Ureter (tissue), 1 donor: ENCODE measurements around the gene UBAC2. TPM values are rescaled to one million over a fixed set of nuclear protein-coding genes. Genes with fewer than 3 reads are reported as not detected.
"Not testable (repeated sequence)": the region's sequence is repeated elsewhere in the genome, so short reads cannot be mapped to it uniquely, and the experiment has no call there.

Experiments
- DNase-seq: peaks from one replicate; pipeline ENCODE4 v3.0.0-alpha.2; 2020; ENCODE audit warnings: low spot score
- total RNA-seq: library from RNA; stranded (reverse); gene quantifications from one replicate; pipeline ENCODE4 v1.2.4, GENCODE V29; 2023
- donor health status: DM: yes; HTN: yes; CAD: no.

UBAC2 gene
- total RNA-seq, 1 donor from 2014 or later, result 55.9 TPM

GRCh38 chr13:99249178-99249577 lies 48.5 kb downstream of the UBAC2 start:
- DNase-seq, result not testable (repeated sequence)

DNA sequence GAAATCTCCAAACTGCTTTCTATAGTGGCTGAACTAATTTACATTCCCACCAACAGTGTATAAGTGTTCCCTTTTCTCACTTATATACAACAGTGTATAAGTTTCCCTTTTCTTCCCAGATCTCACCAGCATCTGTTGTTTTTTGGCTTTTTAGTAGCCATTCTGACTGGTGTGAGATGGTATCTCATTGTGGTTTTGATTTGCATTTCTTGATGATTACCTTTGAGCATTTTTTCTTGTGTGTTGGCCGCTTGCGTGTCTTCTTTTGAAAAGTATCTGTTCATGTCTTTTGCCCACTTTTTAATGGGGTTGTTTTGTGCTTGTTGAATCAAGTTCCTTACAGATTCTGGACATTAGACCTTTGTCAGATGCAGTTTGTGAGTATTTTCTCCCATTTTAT lies 49.0 kb downstream of the UBAC2 start:
- not testable (repeated sequence) for DNase-seq

DNA sequence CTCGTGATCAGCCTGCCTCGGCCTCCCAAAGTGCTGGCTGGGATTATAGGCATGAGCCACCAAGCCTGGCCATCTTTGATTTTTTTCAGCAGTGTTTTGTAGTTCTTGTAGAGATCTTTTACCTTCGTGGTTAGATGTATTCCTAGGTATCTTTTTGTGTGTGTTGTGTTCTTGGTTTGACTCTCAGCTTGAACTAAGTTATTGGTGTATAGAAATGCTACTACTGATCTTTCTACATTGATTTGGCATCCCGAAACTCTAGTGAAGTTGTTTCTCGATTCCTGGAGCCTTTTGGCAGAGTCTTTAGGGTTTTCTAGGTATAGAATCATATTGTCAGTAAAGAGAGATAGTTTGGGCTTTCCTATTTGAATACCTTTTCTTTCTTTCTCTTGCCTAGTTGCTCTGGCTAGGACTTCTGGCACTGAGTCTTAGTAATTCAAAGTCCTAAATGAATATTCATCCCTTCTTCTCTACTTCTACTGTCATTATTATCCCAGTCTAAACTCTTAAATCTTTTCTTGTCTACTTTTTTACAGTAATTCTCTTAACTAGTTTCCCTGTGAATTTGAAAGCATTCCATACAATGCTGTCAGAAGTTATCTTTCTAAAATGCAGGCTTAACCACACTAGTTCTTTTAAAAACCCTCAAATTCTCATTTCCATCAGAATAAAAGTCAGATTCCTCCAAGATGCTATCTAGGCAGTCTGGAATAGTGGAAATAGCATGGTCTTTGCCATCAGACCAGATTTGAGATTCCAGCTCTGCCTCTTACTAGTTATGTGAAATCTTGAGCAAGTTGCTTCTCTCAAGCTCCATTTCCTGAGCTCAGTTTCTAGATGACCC lies 50.5 kb downstream of the UBAC2 start:
- DNase-seq, result no peak

DNA sequence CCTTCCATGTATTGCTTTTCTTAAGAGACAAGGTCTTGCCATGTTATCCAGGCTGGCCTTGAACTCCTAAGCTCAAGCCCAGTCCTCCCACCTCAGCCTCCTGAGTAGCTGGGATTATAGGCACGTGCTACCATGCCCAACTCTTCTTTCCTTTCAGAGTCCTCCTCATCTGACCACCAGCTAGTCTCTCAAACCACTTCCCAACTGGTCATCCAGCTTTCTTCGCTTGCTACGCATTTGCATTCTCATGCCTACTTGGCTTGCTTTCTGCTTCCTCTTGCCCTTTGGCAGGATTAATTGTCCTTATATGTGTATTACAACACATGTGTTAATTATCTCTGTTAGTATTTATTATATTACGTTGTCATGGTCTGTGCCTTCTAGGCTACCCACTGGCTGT lies 51.3 kb downstream of the UBAC2 start:
- DNase-seq, result no peak

DNA sequence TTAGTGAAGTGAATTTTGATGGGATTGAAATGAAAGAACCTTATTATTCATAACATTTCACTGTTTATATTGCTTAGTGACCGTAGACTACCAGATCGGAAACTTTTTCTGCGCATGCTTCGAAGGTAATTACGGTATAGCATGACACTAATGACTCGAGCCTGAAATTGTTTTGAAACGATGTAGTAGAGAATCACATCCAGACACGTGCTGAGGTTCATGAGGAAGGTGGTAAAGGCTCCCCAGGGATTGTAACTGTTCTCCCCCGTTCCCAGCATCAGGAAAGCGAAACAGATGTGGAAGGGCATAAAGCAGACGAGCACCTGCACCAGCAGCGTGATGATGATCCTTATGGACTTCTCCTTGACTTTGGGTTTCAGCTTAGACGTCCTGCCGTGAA lies 54.2 kb downstream of the UBAC2 start:
- no peak for DNase-seq

GRCh38 chr13:99255271-99255670 lies 54.6 kb downstream of the UBAC2 start:
- no peak for DNase-seq

GRCh38 chr13:99256283-99256682 lies 55.6 kb downstream of the UBAC2 start:
- DNase-seq, result no peak

DNA sequence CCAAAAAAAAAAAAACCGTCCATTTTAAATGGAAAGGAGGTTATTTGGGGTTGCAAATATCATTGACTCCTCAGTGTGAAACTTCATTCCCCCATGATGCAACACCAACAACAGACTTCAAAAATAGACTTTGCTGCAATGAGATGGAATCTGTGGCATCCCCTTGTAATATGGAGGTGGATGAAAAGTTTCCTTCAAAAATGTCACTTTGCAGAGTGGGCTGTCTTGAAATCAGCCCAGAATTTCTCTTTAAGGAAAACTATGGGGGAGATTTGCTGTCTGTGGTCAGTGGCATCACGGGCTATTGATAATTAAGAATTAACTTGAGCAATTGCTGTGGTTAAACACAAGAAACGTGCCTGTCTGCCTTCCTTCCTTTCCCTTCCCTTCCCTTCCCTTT lies 56.1 kb downstream of the UBAC2 start:
- DNase-seq, result no peak

- DNase-seq, result no peak
Observed at GRCh38 chr13:99257291-99257690, 56.6 kb downstream of the UBAC2 start.

GRCh38 chr13:99258210-99258860 lies 57.7 kb downstream of the UBAC2 start, which contains the start of gene GPR18:
Gene GPR18 (minus strand): TSS chr13:99258379. CDS start chr13:99255872, 2,507 bp downstream.
- no peak for DNase-seq

DNA sequence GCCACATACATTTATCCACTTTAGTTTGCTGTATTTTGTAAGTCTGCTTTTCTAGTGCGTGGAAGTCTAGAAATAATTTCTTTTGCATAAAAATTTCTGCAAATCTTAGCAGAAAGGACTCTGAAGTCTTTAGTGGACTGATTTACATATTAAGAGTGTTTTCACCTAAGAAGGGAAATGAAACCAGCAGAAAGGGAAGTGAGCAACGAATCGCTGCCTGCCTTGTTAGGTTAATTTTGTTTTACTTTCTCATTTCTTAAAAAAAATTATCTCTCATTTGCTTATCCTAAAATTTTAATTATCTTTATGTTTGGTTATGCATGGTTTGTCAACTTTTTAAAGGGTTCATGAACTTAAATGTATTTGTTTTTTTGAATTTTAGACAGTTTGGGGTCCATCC lies 58.3 kb downstream of the UBAC2 start:
- DNase-seq, result no peak

DNA sequence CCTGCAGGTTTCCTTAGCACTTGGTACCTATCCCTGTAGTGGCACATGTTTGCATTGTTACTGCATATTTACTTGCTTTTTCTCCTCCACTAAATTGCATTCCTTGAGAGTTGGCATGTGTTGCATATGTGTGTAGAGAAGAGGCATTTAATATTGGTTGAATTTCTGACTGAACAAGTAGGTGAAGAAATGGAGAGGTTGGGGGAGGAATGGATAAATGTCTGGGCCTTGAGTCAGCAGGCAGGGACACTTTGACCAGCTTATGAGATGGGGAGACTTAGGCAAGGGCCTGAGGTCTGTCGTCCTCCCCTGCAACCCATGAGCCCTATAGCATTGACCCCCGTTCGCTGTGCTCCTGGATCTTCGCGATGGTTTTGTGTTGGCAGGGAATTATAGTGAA lies 59.6 kb downstream of the UBAC2 start:
- DNase-seq, result no peak

DNA sequence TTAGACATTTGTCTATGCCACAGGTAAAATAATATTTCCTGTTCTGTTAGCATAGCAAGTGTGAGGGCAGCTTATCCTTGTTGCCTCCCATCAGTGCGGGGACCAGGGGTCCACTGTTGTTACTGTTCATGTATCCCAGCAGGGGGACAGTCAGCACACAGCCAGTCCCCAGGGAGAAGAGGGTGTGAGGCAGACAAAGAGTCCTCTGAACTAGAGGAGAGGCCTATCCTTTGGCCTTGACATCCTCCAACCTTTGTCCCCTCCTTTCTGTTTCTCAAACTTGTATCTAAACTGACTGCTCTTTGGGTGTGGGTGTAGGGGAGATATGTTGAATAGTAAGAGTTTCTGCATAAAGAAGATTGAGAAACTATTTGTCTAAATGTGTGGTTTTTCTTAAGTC lies 60.4 kb downstream of the UBAC2 start:
- DNase-seq, result no peak

DNA sequence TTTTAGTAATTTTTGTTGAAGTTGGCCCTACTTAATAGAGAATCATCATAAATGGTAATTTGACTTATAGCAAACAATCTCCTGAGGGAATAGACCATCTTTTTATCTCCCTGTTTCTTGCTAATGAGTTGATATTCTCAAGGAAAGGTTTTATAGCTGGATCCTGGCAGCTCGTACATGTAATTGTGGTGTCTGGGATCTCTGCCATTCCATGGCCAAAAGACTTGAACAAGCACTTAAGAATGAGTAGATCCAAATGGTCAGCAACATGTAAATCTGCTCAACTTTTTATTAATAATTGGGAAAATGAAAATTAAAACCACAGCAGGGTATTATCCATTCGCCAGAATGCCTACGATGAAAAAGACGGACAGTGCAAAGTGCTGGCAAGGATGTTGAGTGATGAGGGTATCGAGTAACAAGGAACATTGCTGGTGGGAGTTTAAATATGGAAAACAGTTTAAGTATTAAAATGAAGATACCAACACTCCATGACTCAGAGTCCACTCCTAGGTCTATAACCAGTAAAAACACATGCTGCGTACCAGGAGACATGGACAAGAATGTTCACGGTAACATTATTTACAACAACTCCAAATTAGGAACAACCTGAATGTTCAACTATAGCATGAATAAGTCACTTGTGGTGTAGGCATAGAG lies 62.6 kb downstream of the UBAC2 start:
- no peak for DNase-seq

- no peak for DNase-seq
Observed at GRCh38 chr13:99264051-99264450, 63.4 kb downstream of the UBAC2 start.

- no peak for DNase-seq
Observed at GRCh38 chr13:99265162-99265800, 64.6 kb downstream of the UBAC2 start.

- no peak for DNase-seq
Observed at GRCh38 chr13:99265821-99266426, 65.3 kb downstream of the UBAC2 start.

DNA sequence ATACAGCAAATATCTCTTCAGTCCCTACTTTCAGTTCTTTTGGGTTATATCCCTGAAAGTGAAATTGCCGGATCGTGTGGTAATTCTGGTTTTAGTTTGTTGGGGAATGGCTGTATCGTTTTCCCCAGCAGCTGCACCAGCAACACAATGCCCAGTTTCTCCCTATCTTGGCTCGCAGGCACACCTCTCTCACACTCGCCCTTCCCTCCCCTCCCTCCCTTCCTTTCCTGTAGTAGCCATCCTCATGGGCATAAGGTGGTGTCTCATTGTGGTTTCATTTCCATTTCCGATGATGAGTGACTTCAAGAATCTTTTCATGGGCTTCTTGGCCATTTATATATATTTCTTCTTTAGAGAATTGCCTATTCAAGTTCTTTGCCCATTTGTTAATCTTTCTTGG lies 66.2 kb downstream of the UBAC2 start:
- DNase-seq, result no peak

- DNase-seq, result no peak
Observed at GRCh38 chr13:99267927-99268326, 67.3 kb downstream of the UBAC2 start.

DNA sequence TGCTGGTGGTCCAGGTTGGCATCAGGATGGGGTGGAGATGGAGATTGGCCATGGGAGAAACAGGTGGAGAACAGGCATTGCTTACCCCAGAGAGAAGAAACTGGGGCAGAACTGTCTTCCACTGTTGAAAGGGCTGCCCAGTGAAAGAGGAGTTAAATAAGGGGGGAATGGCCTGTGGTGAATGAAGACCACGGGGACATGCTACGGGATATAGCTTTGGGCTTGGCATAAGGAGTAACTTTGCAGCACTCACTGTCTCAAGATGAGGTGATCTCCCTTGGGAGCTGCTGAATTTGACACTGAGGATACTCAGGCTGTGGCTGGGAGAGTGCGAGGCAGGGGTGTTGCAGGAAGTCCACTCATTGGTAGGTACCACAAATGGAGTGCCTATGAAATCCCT lies 68.2 kb downstream of the UBAC2 start:
- DNase-seq, result no peak

DNA sequence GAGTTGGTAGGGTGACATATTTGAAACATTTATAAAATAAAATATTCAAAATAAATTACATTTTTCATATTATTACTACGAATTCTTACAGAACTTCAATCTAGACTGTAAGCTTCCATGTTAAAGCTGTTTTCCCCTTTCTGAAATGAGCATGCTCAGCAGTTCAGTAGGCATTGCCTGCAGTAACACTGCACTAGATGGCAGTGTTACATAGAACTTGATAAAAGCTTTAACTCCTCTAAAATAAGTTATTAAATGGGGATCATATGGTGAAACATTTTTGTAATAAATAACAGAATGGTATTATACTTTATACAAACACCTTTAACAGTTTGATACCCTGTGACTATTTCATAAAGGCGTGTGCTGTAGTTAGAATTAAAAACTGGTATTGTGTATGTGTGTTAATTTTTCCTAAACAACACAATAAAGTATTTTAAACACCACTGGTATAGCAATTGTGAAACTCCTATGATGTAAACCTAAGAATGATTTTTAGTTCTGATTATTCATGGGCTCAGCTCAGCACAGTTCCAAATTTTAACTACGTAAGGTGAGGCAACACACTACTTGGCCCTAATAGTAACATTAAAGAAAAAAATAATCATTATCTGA lies 69.1 kb downstream of the UBAC2 start:
- DNase-seq, result no peak
